NT2/D1 (cell line): ENCODE data around the gene MAGEB1.

ENCODE experiments used
- SUZ12 ChIP-seq: IDR thresholded peaks from 2 replicates; pipeline ENCODE4 v1.6.1; 2011; ENCODE audit not compliant: insufficient read length, insufficient read depth; ENCODE audit errors: extremely low read depth
- YY1 ChIP-seq: IDR thresholded peaks from 2 replicates; pipeline ENCODE4 v1.6.1; 2011; ENCODE audit not compliant: insufficient read length, insufficient read depth
- ZNF274 ChIP-seq: IDR thresholded peaks from 2 replicates; pipeline ENCODE4 v1.6.1; 2011; ENCODE audit warnings: mild to moderate bottlenecking, low read depth, low read length

GRCh38 chrX:30230395-30230794, 16.6 kb upstream of the MAGEB1 start, which contains the start of gene MAGEB3:
- TF ChIP-seq YY1 (no peak), ZNF274 (no peak), SUZ12 (no peak)
